NCI-H1417 treated with DMSO at 0.1 percent for 48 hours (cell line): ENCODE data around the gene TSPEAR.

Experiments
- DNase-seq: peaks from one replicate; lab custom pipeline; 2025; lab: John Stamatoyannopoulos, UW

The TSPEAR gene

GRCh38 chr21:44547656-44548331 is 163.6 kb downstream of the TSPEAR start:
- no peak for DNase-seq

- DNase-seq: no peak
Observed at GRCh38 chr21:44544566-44544965, 166.8 kb downstream of the TSPEAR start.

- DNase-seq: no peak
Observed at GRCh38 chr21:44542716-44543115, 168.7 kb downstream of the TSPEAR start.

DNA sequence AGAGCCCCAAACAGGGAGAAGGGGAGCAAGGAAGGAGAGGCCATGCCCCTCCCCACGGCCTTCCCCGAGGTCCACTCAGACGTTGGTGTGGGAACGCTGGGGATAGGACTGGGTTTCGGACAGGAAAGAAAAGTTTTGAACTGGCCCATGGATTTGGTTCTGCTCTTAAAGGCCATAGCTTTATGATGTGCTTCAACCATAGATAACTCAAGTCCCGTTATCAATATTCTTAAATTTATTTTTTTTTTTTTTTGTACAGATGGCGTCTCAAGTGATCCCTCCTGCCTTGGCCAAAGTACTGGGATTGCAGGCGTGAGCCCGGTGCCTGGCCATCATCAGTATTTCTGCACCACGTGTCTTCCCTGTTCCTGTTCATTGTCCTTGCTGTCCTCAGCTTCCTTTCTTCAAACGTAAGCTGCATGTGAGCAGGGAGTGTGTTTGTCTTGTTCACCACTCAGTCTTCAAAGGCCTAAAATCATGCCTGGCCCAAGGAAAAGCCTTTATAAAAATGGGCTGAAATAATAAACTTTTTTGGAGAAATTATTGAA is 170.6 kb downstream of the TSPEAR start:
- DNase-seq: no peak

- DNase-seq: no peak
Observed at GRCh38 chr21:44539991-44540666, 171.2 kb downstream of the TSPEAR start, which contains the start of gene KRTAP10-1. TSS of gene KRTAP10-1 (minus strand) at chr21:44540195. CDS start at chr21:44540150, 45 bp downstream.

GRCh38 chr21:44539046-44539445 is 172.3 kb downstream of the TSPEAR start:
- DNase-seq: no peak

- DNase-seq: no peak
Observed at GRCh38 chr21:44537930-44538911, 173.2 kb downstream of the TSPEAR start.

DNA sequence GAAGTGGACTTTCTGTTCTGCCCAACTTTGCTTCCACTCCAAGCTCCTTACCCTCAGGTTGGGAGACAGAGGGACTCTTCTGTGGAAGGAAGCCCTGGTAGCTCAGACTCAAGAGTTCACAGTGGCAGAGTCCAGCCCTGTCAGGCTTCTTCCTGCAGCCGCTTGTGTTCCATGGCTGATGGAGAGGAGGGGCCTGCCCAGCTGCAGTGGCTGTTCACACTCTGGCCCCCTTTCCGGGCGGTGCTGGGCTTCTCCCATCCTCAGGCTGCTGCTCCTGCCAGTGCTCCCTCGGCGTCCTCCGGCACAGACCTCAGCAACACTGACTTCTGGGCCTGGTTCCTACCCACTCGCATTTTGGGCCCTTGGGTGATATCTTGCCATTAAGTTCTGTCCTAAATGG is 175.4 kb downstream of the TSPEAR start:
- no peak for DNase-seq

DNA sequence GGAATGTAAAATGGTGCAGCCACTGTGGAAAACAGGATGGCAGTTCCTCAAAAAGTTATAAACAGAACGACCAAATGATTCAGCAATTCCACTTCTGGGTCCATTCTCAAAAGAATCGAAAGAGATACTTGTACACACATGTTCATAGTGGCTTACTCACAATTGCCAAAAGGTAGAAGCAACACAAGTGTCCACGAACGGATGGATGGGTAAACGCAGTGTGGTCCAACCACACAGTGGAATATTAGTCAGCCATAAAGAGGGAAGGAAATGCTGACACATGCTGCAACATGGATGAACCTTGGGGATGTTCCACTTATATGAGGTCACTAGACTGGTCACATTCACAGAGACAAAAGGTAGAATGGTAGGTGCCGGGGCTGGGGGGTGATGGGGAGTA is 176.7 kb downstream of the TSPEAR start:
- no peak for DNase-seq

DNA sequence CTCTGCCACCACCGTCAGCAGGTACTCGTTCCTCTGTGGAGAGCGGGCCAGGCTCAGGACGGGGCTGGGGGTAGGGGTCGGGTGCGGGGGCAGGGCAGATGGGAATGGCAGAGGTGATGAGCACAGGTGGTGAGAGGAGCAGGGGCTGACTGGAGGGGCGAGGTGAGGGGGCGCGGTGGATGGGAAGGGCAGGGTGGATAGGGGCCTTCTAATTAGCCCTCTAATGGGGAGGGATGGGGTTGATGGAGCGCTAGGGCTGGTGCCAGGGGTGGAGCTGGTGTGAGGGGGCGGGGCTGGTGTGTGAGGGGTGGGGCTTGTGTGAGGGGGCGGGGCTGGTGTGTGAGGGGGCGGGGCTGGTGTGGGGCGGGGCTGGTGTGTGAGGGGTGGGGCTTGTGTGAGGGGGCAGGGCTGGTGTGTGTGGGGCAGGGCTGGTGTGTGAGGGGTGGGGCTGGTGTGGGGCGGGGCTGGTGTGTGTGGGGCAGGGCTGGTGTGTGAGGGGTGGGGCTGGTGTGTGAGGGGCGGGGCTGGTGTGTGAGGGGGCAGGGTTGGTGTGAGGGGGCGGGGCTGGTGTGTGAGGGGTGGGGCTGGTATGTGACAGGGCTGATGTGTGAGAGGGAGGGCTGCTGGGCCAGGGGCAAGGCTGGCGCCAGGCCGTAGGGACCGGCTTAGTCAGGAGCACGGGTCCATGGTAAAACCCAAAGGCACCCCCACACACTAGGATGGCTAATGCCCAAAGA is 177.3 kb downstream of the TSPEAR start:
- DNase-seq: no peak

DNA sequence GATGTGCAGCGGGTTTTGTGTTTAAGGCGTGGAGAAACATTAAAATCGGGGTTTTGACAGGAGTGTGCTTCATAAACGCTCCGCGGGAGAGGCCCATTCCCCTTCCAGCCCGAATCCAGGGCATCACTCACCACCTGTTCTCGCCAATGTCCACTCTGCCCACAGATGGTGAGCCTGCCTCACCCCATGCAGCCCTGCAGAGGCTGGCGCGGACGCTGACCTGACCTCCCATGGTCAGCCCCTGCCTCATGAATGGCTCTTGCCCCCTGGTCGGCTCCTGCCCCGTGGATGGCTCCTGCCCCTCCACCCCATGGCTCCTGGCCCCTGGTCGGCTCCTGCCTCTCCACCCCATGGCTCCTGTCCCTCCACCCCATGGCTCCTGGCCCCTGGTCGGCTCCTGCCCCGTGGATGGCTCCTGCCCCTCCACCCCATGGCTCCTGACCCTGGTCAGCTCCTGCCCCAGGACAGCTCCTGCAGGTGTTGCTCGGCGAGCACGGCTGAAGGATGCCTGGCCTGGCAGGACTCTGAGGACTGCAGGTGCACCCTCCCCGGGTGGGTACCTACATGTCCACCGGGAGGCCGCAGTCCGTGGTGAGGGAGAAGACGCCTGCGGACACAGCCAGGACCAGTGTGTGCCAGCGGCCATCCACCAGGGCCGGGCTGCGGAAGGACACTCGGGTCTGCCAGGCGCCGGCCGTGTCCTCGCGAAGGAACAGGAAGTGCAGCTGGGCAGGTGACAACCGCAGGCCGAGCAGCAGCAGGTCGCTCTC is 178.1 kb downstream of the TSPEAR start:
- DNase-seq: no peak

DNA sequence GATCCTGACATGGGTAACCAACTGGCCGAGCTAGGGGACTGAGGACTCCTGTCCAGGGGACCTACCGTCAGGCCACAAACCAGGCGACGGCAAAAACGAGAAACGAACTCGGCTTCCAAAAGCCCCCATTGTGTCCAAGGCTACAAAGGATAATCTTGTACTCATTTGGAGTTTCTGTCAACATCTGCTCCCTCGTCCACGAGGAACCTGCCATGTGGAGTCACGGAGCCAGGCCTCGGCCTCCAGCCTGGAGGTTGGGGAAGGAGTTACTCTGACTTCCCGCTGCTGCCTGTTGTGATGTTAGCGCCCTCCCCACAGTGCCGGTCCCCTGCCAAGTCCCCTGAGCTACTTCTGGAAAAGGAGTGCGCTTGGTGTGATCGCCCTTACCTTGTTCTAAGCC is 178.7 kb downstream of the TSPEAR start:
- no peak for DNase-seq

DNA sequence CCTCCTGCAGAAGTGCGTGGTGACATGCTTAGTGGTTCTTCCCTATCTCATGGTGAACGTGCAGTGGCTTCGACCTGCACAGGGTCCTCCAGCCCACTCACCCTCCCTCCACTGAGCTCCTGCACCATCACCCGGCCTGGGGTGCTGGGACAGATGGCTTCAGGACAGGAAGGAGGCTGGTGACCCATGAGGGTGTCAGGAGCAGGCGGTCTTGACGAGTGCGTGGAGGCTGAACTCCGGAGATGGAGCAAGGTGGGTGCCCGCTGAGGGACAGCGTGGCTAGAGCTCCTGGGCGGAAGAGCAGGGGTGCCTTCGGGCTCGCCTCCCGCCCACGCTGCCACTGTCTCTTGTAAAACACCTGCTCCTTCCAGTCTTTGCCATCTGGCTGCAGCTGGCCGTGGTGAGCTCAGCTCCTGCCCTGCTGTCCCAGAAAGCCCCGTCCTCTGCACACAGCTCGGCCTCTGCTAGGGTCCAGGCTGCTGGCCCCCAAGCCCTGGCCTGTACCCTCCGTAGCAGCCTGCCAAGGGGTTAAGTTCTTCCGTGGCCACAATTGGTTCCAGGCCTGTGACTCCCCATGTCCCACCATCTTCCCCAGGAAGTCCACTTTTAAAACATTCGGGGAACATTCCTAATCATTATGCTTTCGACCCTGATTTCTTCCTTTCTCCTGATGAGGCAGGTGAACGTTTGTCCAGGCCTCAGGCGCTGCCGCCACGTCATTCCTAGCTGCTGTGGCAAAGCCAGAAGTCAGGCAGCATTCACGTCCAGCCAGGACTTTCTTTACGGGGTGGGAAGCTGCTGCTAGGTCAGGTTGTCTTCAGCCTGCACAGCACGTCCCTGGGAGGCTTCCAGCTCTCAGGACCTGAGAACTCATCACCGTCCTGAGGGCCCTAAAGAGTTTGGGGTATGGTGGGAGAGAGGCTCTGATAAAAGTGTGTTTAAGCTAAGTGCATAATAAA is 179.5 kb downstream of the TSPEAR start:
- no peak for DNase-seq

GRCh38 chr21:44530903-44531605 is 180.3 kb downstream of the TSPEAR start:
- DNase-seq: no peak

GRCh38 chr21:44530221-44530902 is 181.0 kb downstream of the TSPEAR start:
- DNase-seq: no peak

DNA sequence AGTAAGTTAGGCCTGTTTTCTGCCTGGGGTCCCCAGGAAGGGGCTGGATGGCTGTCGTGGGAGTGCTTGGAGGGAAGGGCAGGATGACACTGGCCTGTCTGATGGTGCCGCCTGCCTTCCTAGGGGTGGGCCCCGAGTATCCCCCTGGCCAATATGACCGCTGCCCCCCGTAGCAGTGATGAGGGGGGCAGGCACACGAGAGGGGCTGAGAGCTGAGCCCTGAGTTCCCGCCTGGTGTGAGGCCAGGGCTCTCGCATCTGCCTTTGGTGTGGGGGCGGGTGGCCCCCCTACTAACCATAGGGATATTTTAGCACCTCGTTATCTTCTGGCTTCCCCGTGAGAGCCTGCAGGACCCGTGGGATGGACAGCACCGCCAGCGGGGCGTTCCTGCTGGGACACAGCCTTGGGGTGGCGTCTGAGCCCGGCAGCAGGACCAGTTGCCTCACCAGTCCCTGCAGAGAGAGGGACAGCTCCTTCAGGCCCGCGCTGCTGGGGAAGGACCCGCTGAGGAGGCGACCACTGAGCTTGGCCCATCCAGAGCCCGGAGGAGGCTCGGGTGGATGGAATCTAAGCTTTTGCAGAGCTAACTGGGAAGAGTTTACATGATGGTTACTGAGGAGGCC is 181.8 kb downstream of the TSPEAR start:
- DNase-seq: no peak

- no peak for DNase-seq
Observed at GRCh38 chr21:44529011-44529421, 182.4 kb downstream of the TSPEAR start.

DNA sequence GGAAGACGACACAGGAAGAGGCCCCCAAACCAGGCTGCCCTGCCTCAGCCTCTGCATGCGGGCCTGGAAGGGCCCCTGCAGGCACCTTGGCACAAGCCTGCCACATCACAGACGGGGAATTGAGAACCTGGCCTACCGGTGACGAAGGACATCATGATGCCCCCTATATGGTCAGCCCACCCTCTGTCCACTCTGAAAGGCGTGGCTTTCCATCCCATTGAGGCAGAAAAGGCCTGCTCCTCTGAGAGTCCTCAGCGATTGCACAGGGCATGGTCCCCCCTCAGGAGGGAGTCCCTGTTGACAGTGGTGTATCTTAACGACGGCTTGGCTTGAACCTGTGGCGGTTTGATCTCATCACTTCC is 182.8 kb downstream of the TSPEAR start:
- no peak for DNase-seq
